ENCODE data around the gene HSD17B3. TPM values are rescaled to one million over a fixed set of nuclear protein-coding genes. Genes with fewer than 3 reads are reported as not detected.

Gene HSD17B3
- total RNA-seq, 2 donors from 2014 or later, result not detected

- peaks cover 0 to 5% of the 10 kb centered on the region in 2 donors for H3K4me1 ChIP-seq
- DNase-seq (ENCODE audit: low spot score), result no peak
- peaks cover 5 to 29% of the 10 kb centered on the region in 2 donors for H3K9me3 ChIP-seq
- H3K36me3 ChIP-seq, result no peaks in the 10 kb centered on the region
- no peak overlapping the region for H3K27ac ChIP-seq
- no peak overlapping the region for H3K4me3 ChIP-seq
- H3K27me3 ChIP-seq, result no peaks in the 10 kb centered on the region
- TF ChIP-seq, protein P1, sequence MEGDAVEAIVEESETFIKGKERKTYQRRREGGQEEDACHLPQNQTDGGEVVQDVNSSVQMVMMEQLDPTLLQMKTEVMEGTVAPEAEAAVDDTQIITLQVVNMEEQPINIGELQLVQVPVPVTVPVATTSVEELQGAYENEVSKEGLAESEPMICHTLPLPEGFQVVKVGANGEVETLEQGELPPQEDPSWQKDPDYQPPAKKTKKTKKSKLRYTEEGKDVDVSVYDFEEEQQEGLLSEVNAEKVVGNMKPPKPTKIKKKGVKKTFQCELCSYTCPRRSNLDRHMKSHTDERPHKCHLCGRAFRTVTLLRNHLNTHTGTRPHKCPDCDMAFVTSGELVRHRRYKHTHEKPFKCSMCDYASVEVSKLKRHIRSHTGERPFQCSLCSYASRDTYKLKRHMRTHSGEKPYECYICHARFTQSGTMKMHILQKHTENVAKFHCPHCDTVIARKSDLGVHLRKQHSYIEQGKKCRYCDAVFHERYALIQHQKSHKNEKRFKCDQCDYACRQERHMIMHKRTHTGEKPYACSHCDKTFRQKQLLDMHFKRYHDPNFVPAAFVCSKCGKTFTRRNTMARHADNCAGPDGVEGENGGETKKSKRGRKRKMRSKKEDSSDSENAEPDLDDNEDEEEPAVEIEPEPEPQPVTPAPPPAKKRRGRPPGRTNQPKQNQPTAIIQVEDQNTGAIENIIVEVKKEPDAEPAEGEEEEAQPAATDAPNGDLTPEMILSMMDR (IDR thresholded peaks at IDR 0.05), result no peak
These were observed 113.4 kb downstream of the HSD17B3 start for GRCh38 chr9:96188571-96188970.

DNA sequence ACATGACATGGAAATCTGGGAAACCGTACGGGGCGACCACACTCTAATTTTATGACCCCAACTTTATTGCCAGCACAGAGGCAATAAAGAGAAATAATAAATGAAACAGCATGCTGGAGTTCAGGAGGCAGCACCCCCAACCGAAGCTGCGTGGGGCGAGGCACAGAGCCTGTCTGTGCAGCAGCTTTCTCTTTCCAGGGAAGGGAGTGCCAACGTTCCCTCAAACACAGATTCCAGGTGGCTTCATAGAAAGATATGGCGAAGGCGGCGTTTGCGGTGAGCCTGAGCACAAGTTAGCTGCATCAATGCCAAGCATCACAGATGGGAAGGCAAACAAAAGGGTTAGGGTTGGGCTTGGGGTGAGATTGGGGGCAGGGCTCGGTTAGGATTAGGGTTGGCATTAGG, 114.8 kb downstream of the HSD17B3 start:
- Histone ChIP-seq H3K4me3 (no peak overlapping the region), H3K36me3 (no peaks in the 10 kb centered on the region), H3K4me1 (peaks cover 0 to 5% of the 10 kb centered on the region in 2 donors), H3K27ac (no peak overlapping the region), H3K27me3 (no peaks in the 10 kb centered on the region), H3K9me3 (peaks cover 5 to 29% of the 10 kb centered on the region in 2 donors)
- no peak for DNase-seq (ENCODE audit: low spot score)
- TF ChIP-seq, protein P1 (IDR thresholded peaks at IDR 0.05), result no peak

DNA sequence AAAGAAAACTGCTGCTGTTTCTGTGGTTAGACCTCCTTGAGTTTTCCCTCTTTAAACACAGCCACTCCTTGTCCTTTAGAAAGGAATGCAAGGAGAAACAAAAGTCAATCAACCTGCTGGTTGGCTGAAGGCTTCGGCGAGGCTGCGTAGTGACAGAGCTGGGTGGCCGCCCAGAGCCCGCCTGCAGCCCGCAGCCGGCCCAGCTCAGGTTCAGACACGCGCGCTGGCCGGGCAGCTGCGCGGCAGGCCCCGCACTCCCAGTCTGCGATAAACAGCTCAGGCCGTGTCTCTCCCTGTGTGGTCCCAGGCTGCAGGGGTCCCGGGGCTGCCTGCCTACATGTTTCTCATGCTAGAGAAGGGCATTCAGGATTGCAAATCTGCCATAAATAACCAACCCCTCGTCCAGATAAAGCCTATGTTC, 115.4 kb downstream of the HSD17B3 start:
- DNase-seq (ENCODE audit: low spot score), result no peak
- TF ChIP-seq, protein P1 (IDR thresholded peaks at IDR 0.05), result no peak

GRCh38 chr9:96185518-96186156, 116.3 kb downstream of the HSD17B3 start:
- H3K36me3 ChIP-seq, result no peaks in the 10 kb centered on the region
- peaks cover 5 to 26% of the 10 kb centered on the region in 2 donors for H3K9me3 ChIP-seq
- TF ChIP-seq, protein P1 (IDR thresholded peaks at IDR 0.05), result no peak
- peaks cover 0 to 5% of the 10 kb centered on the region in 2 donors for H3K4me1 ChIP-seq
- H3K4me3 ChIP-seq, result no peak overlapping the region
- no peak overlapping the region for H3K27ac ChIP-seq
- H3K27me3 ChIP-seq, result no peaks in the 10 kb centered on the region
- DNase-seq (ENCODE audit: low spot score), result no peak

More for the DNA sequence above, 115.4 kb downstream of the HSD17B3 start:
- H3K27me3 ChIP-seq, result no peaks in the 10 kb centered on the region
- H3K4me3 ChIP-seq, result no peak overlapping the region
- no peak overlapping the region for H3K27ac ChIP-seq
- H3K4me1 ChIP-seq, result peaks cover 0 to 5% of the 10 kb centered on the region in 2 donors
- H3K9me3 ChIP-seq, result peaks cover 5 to 29% of the 10 kb centered on the region in 2 donors
- H3K36me3 ChIP-seq, result no peaks in the 10 kb centered on the region

Other genes starting within 250 kb of the HSD17B3 start
- 10 to 100 TPM in 1 of 2 donors, 1 to 10 TPM in 1; 9.7 to 14.5 TPM for gene SLC35D2, start 81.5 kb upstream of the HSD17B3 start, total RNA-seq
- 1 to 10 TPM in 1 of 2 donors, under 1 TPM in 1; 0.75 to 1.2 TPM for gene ZNF367, start 116.2 kb upstream of the HSD17B3 start, total RNA-seq
- 10 to 100 TPM; 16.5 to 20.5 TPM for gene HABP4, start 148.0 kb upstream of the HSD17B3 start, total RNA-seq

Data from right atrium auricular region (tissue), 2 donors.